Left lobe of liver (tissue), 2 donors: Measurements from ENCODE around the gene ZBTB9. TPM values are rescaled to one million over a fixed set of nuclear protein-coding genes. Genes with fewer than 3 reads are reported as not detected.

Experiments used
- ATAC-seq: fragments of 200-7000 bp; cut with Tn5 transposase; one replicate; pipeline ENCODE4 v1.9.1; 2020; ENCODE audit warnings: mild to moderate bottlenecking, moderate library complexity
- DNase-seq: peaks from one replicate; pipeline ENCODE4 v3.0.0-alpha.2; 2020; ENCODE audit warnings: low spot score
- total RNA-seq: library from RNA; stranded (reverse); gene quantifications from one replicate; pipeline ENCODE4 v1.2.1, GENCODE V29; 2021
- donor health status: DM: no; HTN: no; CAD: no; lungs with moderate emphysema.
- donor health status: DM: no; HTN: yes; CAD: no.

ZBTB9 gene
- total RNA-seq, 1 donor from 2014 or later: 2.9 TPM

DNA sequence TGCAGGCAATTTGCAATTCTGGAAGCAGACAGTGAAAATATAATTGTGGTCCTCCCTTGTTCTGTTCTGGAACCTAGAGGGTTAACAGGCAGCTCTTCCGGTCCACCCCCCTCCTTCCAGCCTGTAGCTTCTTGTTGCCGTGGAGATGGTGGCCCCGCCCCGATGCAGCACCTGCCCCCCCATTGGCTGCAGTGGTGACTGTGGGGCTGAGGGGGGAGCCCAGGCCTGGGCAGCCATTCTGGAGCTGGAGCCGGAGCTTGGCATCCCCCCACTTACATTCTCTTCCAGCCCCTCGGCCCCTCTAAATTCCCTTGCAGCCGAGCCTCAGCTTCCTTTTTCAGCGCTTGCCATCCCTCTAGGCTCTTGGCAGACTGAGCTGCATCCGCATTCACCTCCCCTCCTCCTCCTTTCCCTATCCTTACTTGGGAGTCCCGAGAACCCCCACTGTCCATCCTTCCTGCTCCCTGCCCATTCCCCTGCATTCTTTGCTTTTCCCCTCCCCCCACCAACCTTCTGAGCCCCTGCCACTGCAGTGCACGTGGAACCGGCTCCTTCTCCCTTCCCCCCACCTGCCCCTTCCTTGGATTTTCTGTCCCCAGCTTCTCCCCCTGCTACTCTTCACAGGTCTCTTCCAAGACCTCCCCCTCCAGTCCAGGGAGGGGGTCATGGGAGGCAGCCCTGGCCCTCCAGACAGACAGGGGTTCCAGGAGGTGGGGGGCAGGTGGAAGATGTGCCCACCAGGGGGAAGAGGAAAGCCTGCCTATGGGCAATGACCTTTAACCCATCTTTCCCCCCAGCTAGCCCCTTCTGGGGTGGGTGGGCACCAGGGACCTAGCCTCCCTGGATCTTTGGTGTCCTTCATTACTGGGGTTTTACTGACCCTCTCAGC is 23.1 kb upstream of the ZBTB9 start:
- DNase-seq (no peak), ATAC-seq (no peak)

DNA sequence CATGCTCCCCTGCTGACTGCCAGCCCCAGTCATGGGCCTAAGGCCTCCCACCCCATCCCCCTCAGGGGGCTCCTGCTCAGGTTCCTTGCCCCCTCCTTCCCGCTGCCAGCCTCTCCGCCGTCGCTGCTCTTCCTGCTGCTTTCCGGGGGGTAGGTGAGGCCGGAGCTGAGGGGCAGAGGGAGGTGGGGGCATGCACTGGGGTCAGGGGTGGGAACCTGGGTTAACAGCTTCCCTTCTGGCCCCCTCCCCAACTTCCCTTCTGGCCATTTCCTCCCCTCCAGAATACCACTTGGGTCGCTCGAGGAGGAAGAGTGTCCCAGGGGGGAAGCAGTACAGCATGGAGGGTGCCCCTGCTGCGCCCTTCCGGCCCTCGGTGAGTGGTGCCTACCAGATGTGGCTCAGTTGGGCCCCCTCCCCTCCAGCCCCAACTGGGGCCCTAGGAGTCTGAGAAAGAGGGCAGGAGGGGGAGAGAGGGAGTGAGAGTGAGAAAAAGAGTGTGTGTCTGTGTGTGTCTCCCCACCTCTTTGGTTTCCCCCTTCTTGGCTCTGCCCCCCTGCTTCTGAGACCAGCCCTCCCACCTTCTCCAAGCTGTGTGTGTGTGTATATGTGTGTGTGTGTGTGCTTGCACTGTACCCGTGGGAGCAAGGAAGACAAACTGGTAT is 22.4 kb upstream of the ZBTB9 start:
- no peak for DNase-seq
- no peak for ATAC-seq

DNA sequence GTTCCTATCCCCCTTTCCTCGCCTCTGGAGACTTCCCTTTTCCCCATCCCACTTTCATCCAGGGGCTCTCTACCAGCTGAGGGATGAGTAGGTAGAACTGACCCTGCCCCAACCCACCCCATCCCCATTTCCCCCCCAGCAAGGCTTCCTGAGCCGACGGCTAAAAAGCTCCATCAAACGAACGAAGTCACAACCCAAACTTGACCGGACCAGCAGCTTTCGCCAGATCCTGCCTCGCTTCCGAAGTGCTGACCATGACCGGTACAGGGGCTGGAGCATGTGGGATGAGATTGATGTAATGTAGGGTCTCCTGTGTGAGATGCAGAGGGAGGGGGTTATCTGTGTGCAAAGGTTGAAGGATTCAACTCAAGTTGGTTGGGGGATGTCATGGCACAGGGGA is 21.8 kb upstream of the ZBTB9 start:
- DNase-seq: no peak

DNA sequence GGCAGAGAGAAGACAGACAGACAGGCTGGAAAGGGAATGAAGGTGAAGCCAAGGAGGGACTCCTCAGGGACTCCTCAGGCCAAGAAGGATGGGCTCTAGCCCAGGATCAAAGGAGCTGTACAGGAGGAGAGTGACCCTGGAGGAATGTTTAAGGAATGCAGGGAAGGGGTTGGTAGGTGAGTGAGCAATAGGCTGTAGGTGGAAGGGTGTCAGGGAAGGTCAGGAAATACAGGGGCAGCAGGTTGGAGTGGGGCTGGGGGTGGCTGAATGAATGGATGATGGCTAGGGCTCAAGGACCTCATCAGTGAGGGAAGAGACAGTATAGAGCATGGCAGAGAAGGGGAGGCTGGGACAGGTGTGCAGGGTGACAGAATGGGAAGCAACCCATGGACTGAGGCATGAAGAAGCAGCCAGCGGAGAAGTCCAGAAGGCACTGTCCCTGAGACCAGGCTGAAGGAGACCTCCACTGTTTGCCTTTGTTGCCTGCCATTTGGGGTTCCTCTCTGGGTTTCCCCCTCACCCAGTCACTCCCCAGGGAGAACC is 21.3 kb upstream of the ZBTB9 start:
- no peak for DNase-seq
- no peak for ATAC-seq

More for the DNA sequence above, 21.8 kb upstream of the ZBTB9 start:
- no peak for ATAC-seq

DNA sequence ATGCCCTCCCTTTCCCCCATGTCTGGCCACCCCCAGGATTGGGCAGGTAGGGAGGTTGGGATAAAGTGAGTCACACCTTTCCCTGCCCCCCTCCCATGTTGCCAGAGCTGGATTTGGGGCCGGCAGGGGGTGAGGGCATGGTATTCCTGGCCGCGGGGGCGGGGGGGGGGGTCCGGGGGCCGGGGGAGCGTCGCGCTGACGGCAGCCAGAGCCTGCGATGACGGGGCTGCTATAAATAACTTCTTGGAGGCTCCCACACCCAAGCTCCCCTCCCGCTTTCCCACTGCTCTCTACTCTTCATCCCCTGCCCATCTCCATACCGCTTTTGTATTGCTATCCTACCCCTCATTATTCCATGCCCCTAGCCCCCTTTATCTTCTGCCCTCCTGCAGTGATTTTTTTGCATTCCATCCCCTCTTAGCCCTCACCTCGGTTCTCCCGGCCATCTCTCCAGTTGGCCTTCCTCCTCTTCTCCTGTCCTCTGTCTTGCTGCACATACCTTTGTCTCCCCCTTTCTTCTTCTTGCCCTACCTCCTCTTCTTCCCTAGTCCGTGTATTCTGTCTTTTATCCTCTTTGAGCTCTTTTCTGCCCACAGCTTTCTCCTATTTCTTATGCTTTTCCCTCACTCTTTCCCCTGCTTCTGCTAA is 20.7 kb upstream of the ZBTB9 start:
- DNase-seq: no peak
- no peak for ATAC-seq

DNA sequence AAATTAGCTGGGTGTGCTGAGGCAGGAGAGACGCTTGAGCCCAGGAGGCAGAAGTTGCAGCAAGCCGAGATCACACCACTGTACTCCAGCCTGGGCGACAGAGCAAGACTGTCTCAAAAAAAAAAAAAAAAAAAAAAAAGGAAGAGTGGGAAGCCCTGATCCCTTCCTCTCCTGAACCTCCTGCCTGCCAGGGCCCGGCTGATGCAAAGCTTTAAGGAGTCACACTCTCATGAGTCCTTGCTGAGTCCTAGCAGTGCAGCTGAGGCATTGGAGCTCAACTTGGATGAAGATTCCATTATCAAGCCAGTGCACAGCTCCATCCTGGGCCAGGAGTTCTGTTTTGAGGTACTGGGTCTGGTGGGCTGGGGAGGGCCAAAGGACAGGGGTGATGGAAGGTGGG is 19.4 kb upstream of the ZBTB9 start:
- ATAC-seq (no peak), DNase-seq (no peak)

GRCh38 chr6:33437666-33438065 is 16.7 kb upstream of the ZBTB9 start:
- DNase-seq: no peak
- no peak for ATAC-seq

GRCh38 chr6:33438978-33439594 is 15.3 kb upstream of the ZBTB9 start:
- no peak for ATAC-seq
- no peak for DNase-seq

DNA sequence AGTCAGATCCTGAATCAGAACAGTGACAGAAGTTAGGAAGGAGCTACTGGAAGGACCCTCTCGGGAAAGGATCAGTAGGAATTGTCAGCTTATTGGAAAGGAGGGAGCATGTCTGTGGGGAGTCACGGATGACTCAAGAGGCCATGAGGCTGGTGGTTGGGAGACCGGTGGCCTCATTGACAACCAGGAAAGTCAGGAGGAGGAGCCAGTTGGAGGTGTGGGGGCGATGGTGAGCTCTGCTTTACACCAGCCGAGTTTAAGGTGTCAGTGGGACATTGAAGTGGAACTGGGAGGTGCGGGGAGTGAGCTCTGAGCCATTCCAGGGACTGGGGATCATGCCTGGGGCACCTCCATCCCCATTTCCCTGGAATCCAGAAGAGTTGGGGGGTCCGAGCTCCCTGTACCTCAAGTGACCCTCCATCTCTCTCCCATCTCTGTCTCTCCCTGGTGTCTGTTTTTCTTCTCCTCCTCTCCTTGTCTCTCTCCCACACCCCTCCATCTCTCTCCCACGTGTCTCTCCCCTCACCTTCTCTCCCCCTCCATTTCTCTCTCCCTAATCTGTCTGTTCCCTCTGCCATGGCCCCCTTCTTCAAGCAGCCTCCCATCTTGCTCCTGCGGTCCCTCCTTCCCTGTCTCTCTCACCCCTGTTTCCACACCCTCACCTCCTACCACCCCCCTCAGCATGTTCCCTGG is 14.3 kb upstream of the ZBTB9 start:
- ATAC-seq: no peak
- DNase-seq: no peak

- ATAC-seq (no peak), DNase-seq (no peak)
Observed at GRCh38 chr6:33440649-33441309, 13.6 kb upstream of the ZBTB9 start.

- no peak for ATAC-seq
- no peak for DNase-seq
Observed at GRCh38 chr6:33441457-33441856, 12.9 kb upstream of the ZBTB9 start.

GRCh38 chr6:33442283-33442682 is 12.1 kb upstream of the ZBTB9 start:
- no peak for ATAC-seq
- DNase-seq: no peak

DNA sequence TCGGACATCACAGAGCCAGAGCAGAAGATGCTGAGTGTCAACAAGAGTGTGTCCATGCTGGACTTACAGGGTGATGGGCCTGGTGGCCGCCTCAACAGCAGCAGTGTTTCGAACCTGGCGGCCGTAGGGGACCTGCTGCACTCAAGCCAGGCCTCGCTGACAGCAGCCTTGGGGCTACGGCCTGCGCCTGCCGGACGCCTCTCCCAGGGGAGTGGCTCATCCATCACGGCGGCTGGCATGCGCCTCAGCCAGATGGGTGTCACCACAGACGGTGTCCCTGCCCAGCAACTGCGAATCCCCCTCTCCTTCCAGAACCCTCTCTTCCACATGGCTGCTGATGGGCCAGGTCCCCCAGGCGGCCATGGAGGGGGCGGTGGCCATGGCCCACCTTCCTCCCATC is 11.4 kb upstream of the ZBTB9 start:
- DNase-seq (no peak), ATAC-seq (no peak)

GRCh38 chr6:33443619-33444504 is 10.5 kb upstream of the ZBTB9 start:
- no peak for ATAC-seq

GRCh38 chr6:33445119-33445603 is 9.2 kb upstream of the ZBTB9 start:
- ATAC-seq (no peak), DNase-seq (peak; percentile 40)

More at GRCh38 chr6:33443619-33444504, 10.5 kb upstream of the ZBTB9 start:
- no peak for DNase-seq

DNA sequence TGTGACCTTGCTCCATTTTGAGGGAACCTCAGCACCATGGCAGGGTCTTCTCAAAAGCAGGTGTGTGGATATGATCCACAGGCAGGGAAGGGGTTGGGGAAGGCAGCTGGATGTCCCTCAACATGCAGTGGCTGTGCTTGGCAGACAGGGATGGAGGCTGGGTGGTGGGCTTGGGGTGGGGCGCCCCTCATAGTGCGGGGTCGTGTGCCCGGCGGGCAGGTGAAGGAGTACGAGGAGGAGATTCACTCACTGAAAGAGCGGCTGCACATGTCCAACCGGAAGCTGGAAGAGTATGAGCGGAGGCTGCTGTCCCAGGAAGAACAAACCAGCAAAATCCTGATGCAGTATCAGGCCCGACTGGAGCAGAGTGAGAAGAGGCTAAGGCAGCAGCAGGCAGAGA is 8.0 kb upstream of the ZBTB9 start:
- DNase-seq: no peak

DNA sequence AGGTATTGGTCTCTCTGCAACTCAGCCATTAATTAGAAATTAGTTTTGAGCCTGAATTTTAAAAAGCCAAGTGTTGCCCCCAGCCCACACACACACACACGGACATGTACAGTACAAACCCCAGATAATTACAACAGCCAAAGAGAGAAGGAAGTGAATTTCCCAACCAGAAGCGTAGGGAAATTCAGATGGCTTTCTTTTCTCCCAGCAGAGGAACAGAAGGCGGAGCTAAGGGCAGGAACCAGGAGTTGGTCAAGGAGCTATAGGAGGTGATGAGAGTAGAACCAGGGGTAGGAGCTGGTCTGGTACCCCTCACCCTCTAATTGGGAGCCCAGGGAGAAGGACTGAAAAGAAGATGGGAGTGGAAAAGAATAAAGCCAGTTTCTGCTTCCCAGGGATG is 3.9 kb upstream of the ZBTB9 start:
- ATAC-seq (no peak), DNase-seq (no peak)

More for the DNA sequence above, 8.0 kb upstream of the ZBTB9 start:
- ATAC-seq: no peak

DNA sequence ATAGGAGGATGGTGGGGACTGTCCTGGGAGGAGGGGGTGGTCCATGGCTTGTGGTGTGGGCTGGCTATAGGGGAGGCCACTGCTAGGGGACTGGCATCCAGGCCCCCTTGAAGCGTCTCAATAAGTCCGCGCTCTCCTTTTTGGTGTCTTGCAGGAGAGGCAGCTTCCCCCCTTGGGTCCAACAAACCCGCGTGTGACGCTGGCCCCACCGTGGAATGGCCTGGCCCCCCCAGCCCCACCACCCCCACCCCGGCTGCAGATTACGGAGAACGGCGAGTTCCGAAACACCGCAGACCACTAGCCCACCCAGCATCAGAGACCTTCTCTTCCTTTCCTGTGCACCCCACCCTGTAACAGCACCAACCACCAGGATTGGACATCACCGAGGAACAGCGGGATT is 2.8 kb upstream of the ZBTB9 start:
- DNase-seq (no peak), ATAC-seq (no peak)

DNA sequence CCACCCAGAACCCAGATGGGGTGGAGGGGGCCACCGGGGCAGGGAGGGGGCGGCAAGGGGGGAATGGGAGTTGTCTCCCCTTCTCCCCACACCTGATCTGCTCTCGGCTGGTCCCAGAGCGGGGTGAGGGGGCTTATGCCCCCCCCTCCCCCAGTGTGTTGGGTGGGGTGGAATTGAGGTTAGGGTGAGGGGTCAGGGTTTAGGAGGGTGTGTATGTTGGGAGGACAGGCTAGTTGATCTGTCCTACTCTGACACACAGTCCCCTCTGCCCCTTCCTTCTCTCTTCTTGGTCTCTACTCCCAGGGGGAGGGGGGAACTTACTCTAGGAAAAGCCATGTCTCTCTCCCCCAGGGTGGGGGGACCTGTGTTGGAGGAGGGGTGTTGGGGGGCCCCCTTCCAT is 1.9 kb upstream of the ZBTB9 start:
- ATAC-seq (no peak), DNase-seq (no peak)
